T-helper 2 cell treated with Interferon-gamma antibody and Interleukin-4, amounts not matched to agents 5 μg/mL and 100 μg/mL, for 36 hours (primary cell): Measurements from ENCODE around the gene FNDC1.

ENCODE experiments used
- DNase-seq: peaks from one replicate; pipeline ENCODE4 v3.0.0; 2021; ENCODE audit warnings: low spot score
- H3K27ac Mint-ChIP-seq: one replicate; pipeline ENCODE4 v1.8.0; 2021; ENCODE audit warnings: mild to moderate bottlenecking, mixed read lengths
- H3K27me3 Mint-ChIP-seq: one replicate; pipeline ENCODE4 v1.8.0; 2021; ENCODE audit warnings: low read depth, mixed read lengths
- H3K36me3 Mint-ChIP-seq: one replicate; pipeline ENCODE4 v1.8.0; 2021; ENCODE audit warnings: low read depth, mixed read lengths
- H3K4me1 Mint-ChIP-seq: one replicate; pipeline ENCODE4 v1.8.0; 2021; ENCODE audit warnings: low read depth, mixed read lengths
- H3K4me3 Mint-ChIP-seq: one replicate; pipeline ENCODE4 v1.8.0; 2022; ENCODE audit warnings: mild to moderate bottlenecking, moderate library complexity, mixed read lengths
- H3K9me3 Mint-ChIP-seq: one replicate; pipeline ENCODE4 v1.8.0; 2021; ENCODE audit warnings: mixed read lengths

The FNDC1 gene

DNA sequence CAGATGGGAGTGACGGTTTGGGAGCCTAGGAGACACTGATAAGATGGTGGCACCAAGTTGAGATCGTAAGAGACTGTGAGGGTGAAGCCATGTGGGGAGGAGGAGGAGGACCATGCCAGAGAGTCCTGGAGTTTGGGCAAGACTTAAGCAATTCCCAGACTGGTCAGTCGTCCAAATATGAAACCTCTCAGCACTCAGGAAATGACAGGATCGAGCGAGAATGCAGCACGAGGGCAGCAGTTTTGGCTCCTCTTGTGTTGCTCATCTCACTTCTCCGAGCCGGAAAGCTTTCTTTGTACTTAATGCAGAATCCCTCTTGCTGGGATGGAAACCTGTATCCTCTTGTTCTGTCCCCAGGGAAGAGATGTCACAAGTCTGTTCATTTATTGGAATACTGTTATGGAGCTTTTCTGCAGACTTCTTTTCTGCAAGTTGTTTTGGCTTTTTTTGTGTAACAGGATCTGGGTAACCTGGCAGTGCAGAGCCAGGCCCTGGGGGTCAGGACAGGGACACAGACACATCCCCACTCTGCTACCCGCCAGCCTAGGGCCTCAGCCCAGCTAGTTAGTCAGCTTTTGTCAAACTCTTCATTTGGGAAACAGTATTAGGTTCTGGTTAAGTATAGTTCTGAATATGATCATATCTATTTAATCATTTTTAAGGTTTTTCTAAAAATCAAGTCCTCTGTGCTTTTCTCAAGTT, 34.3 kb downstream of the FNDC1 start:
- H3K36me3 Mint-ChIP-seq, result no peaks in the 10 kb centered on the region
- H3K9me3 Mint-ChIP-seq, result no peaks in the 10 kb centered on the region
- H3K27ac Mint-ChIP-seq, result no peak overlapping the region
- no peak overlapping the region for H3K4me3 Mint-ChIP-seq
- no peaks in the 10 kb centered on the region for H3K4me1 Mint-ChIP-seq
- peaks cover 7% of the 10 kb centered on the region for H3K27me3 Mint-ChIP-seq
- DNase-seq, result no peak

DNA sequence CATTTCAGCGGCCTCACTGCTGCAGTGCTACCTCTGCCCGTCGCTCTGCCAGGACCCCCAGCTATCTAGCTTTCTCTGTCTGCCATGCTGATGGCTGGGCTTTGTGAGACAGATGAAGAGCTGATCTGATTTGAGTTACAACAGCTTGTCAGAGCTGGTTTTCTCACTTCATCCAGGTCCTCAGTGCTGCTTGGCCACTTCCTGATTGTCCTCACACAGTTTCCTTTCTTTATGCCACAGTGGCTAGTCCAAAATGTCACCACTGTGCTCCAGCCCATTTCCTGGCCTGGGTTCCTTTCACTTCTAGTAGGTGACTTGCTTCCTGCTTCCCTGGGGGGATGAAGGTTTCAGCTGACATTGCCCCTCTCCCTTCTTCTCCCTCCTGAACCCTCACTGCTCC, 35.4 kb downstream of the FNDC1 start:
- H3K27ac Mint-ChIP-seq, result no peak overlapping the region
- H3K4me3 Mint-ChIP-seq, result no peak overlapping the region

DNA sequence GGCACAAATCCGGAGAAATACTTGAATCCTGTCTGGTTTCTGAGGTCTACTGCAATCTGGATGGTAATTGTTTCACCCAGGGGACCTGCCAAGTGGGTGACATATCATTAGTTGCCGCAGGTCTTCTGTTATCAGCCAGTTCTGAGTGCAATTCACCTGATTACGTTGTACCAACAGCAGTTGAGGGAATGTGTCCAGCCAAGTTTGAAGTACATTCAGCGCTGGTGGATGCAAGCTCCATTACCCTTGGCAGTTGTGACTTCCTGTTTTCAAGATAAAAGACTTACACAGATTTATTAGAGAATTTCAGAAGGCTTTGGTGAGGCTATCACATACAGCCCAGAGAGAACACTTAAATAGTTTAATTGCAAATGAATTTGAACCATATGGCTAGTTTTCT, 42.8 kb downstream of the FNDC1 start:
- H3K4me3 Mint-ChIP-seq, result no peak overlapping the region

More for the DNA sequence above, 35.4 kb downstream of the FNDC1 start:
- no peak for DNase-seq
- H3K36me3 Mint-ChIP-seq, result no peaks in the 10 kb centered on the region
- no peaks in the 10 kb centered on the region for H3K4me1 Mint-ChIP-seq
- peaks cover 7% of the 10 kb centered on the region for H3K27me3 Mint-ChIP-seq
- H3K9me3 Mint-ChIP-seq, result no peaks in the 10 kb centered on the region

DNA sequence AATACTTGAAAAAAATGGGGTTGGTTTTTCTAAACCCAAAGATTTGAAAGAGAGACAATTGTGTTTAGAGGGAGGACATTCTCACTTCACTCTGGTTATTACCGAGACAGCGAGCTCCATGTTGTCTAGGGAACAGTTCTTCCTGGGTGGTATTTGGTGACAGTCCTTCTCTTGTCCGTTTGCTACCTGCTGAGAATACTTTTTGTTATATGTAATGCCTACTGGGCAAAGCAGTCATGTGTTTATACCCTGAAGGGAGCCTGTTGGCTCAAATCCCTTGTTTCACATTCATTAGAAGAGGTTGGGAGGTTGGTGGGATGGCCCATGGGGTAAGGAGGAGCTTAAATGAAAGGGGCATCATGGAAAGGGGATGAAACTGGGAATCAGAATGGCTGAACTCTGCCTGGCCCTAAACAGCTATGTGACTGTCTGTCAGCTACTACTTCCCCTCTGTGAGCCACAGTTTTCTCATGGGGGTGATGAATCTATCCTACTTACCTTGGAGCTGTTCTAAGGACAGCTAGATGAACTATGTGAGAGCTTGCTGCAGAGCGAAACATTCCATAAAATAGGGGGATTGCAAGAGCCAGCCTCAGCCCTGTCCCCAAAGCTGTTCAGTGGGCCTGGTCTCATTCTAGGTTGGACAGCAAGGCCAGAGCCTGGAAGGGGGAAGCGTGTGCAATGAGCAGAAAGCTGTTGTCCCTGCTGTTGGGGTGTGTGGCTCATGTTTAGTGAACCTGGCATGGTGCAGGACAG, 43.5 kb downstream of the FNDC1 start:
- no peaks in the 10 kb centered on the region for H3K9me3 Mint-ChIP-seq
- H3K27ac Mint-ChIP-seq, result no peak overlapping the region
- no peak overlapping the region for H3K4me3 Mint-ChIP-seq
- H3K36me3 Mint-ChIP-seq, result no peaks in the 10 kb centered on the region
- no peaks in the 10 kb centered on the region for H3K4me1 Mint-ChIP-seq
- H3K27me3 Mint-ChIP-seq, result peaks cover 5% of the 10 kb centered on the region
- DNase-seq, result no peak

More for the DNA sequence above, 42.8 kb downstream of the FNDC1 start:
- Mint-ChIP-seq H3K36me3 (no peaks in the 10 kb centered on the region), H3K4me1 (no peaks in the 10 kb centered on the region), H3K27ac (no peak overlapping the region), H3K27me3 (peaks cover 5% of the 10 kb centered on the region), H3K9me3 (no peaks in the 10 kb centered on the region)
- no peak for DNase-seq

DNA sequence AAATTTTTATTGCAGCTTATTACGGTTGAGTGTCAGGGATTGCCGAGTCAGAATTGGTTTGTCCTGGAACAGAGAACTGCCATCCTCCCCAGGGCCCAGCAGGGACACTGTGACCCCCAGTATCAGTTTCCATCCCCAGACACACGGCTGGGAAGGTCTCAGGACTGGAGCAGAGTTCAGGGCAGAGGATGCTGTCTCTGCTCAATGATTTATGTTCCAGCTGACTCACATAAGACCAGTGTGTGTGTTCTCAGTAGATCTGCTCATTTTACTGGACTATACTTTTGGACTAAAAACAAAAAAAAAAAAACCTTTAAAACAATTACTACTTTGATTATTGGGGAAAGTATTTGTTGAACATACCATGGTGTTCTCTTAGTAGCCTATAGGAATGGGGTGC, 44.2 kb downstream of the FNDC1 start:
- peaks cover 5% of the 10 kb centered on the region for H3K27me3 Mint-ChIP-seq
- no peak overlapping the region for H3K27ac Mint-ChIP-seq
- no peaks in the 10 kb centered on the region for H3K4me1 Mint-ChIP-seq
- H3K4me3 Mint-ChIP-seq, result no peak overlapping the region
- no peak for DNase-seq
- no peaks in the 10 kb centered on the region for H3K9me3 Mint-ChIP-seq
- H3K36me3 Mint-ChIP-seq, result no peaks in the 10 kb centered on the region

DNA sequence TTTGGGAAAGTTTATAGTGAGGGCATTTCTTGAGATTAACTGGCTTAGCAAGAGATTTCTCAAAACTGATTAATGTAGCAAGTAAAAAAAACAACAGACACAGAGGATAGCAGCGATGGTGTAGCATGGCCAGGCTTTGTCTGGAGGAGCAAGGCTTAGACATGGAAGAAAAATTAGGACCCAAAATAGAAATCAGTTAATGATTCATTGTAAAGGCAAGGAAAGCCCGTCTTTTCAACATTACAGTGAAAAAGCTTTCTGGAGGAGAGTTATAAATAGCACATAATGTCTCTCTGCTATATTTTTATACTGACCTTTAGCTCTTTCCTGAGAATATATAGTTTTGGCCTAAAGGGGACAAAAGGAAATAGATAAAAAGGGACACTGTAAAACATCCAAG, 45.1 kb downstream of the FNDC1 start:
- Mint-ChIP-seq H3K27ac (no peak overlapping the region), H3K27me3 (peaks cover 5% of the 10 kb centered on the region), H3K36me3 (no peaks in the 10 kb centered on the region), H3K4me3 (no peak overlapping the region), H3K4me1 (no peaks in the 10 kb centered on the region), H3K9me3 (no peaks in the 10 kb centered on the region)
- no peak for DNase-seq

DNA sequence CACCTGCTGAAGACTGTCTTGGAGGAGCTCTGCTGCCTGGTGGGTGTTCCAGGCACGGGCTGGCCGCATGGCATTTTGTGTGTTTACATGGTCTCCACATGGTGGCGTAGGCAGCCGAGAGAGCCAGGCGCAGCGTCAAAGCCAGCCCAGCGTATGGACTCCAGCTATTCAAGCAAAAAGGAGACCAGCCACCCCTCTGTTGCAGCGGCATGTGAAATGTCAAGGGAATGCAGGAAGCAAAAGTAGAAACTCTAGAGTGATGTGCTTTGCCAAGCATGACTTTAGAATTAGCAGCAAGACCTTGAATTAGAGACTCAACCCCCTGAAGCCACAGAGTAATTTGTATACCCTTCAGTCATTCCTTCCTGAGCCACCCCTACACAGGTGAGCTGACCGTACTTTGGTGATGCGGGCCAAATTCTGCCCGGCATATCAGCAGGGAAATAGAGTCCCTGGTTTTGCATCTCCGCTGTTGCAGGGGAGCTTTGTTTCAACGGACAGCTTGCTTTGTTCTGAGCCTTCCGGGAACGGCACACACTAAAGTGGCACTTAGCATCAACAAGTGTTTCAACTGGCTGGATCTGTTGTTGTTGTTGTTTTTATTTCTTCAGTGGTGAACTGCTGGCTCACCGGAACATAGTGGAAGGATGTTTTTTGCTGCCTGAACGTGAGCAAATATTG, 48.5 kb downstream of the FNDC1 start:
- DNase-seq, result no peak
- no peaks in the 10 kb centered on the region for H3K9me3 Mint-ChIP-seq
- no peak overlapping the region for H3K4me3 Mint-ChIP-seq
- H3K4me1 Mint-ChIP-seq, result peaks cover 1% of the 10 kb centered on the region
- H3K27me3 Mint-ChIP-seq, result peaks cover 16% of the 10 kb centered on the region
- no peaks in the 10 kb centered on the region for H3K36me3 Mint-ChIP-seq
- H3K27ac Mint-ChIP-seq, result no peak overlapping the region

DNA sequence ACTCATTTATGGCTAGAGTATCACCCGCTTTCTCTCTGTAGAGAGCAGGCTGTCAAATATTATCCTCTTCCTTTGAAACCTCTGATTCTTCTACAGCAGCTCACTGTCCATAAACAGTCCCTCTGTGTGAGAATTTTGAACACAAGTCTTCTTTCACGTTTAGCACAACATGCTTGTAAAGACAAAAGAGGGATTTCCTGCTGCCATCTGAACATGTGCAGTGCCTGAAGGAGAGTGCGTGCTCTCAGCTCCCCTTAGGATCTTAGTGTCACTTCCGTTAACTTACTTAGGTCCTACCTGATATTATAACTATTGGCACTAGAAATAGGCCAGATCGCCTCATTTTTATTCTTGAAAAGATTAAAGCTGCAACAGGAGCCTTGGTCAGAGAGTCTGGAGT, 50.9 kb downstream of the FNDC1 start:
- Mint-ChIP-seq H3K27ac (no peak overlapping the region), H3K27me3 (peaks cover 23% of the 10 kb centered on the region), H3K4me3 (no peak overlapping the region), H3K9me3 (no peaks in the 10 kb centered on the region), H3K36me3 (no peaks in the 10 kb centered on the region), H3K4me1 (peaks cover 1% of the 10 kb centered on the region)
- DNase-seq, result no peak

DNA sequence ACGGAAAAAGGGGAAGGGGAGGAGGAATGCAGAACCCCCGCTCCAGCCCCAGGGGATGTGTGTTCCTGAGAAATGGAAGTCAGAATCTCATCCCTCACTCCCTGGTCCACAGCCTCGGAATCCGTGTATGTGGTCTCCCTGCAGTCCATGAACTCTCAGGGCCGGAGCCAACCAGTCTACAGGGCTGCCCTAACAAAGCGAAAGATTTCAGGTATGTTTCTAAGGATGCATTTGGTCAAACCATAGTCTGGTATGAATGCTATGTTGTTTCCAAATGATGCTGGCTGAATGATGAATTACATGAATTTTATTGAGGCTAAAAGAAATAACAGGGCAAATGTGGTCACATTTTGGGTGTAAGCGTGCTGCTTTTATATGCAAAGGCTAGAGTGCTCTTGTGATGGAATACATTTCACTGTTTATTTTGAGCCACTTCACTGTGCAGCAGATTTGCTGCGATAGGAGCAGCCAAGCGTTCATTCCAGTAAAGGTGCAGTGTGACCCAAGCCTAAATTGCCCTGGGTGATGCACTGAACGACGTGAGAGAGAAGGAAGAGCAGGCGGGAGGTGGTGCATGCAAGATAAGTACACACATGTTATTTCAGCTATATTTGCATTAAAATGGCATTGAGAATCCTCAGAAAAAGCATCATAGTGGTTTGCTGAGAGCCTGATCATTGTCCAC, 52.4 kb downstream of the FNDC1 start:
- no peaks in the 10 kb centered on the region for H3K9me3 Mint-ChIP-seq
- H3K27me3 Mint-ChIP-seq, result peaks cover 29% of the 10 kb centered on the region
- no peak overlapping the region for H3K4me3 Mint-ChIP-seq
- H3K27ac Mint-ChIP-seq, result no peak overlapping the region
- DNase-seq, result no peak
- peaks cover 1% of the 10 kb centered on the region for H3K4me1 Mint-ChIP-seq
- H3K36me3 Mint-ChIP-seq, result no peaks in the 10 kb centered on the region

DNA sequence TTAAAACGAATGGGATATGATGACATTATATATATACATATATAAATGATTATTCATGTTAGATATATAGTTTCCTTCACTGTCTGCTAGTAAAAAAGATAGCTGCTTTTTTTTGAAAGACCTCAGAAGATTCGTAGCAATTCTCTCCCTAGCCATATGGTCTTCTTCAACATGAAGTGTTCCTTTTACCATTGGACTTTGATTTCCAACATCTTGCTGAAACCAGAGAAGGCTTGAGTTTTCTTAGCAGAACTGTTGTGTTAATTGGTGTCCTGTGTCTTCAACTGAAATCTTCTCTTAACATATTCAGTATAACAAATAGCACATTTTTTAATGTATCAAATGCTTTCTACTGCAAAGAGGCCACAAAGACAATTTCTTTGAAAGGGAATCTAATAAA, 55.3 kb downstream of the FNDC1 start:
- no peak for DNase-seq
- Mint-ChIP-seq H3K4me1 (peaks cover 1% of the 10 kb centered on the region), H3K27me3 (peaks cover 32% of the 10 kb centered on the region), H3K27ac (no peak overlapping the region), H3K9me3 (no peaks in the 10 kb centered on the region), H3K4me3 (no peak overlapping the region), H3K36me3 (no peaks in the 10 kb centered on the region)

DNA sequence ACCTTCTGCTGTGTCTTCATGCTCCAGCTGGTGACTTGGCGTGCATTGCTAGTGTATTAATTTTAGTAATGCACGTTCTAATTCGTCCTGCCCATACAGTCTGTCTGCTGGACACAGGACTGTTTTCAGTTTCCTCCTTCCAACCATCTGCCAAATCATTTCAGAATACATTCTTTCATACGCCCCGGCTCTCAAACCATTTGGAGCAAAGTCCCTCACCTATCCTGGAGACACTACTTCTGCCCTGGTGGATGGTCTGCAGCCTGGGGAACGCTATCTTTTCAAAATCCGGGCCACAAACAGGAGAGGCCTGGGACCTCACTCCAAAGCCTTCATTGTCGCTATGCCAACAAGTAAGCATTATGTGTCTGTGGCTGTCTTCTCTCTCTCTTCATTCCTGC, 60.5 kb downstream of the FNDC1 start:
- no peak overlapping the region for H3K27ac Mint-ChIP-seq
- no peaks in the 10 kb centered on the region for H3K9me3 Mint-ChIP-seq

DNA sequence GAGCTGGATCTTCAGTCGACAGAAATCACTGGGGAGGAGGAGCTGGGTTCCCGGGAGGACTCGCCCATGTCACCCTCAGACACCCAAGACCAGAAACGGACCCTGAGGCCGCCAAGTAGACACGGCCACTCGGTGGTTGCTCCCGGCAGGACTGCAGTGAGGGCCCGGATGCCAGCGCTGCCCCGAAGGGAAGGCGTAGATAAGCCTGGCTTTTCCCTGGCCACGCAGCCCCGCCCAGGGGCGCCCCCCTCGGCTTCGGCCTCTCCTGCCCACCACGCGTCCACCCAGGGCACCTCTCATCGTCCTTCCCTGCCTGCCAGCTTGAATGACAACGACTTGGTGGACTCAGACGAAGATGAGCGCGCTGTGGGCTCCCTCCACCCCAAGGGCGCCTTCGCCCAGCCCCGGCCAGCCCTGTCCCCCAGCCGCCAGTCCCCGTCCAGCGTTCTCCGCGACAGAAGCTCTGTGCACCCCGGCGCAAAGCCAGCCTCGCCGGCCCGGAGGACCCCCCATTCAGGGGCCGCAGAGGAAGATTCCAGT, 63.0 kb downstream of the FNDC1 start:
- peaks cover 37% of the 10 kb centered on the region for H3K27me3 Mint-ChIP-seq
- H3K4me1 Mint-ChIP-seq, result no peaks in the 10 kb centered on the region

More for the DNA sequence above, 60.5 kb downstream of the FNDC1 start:
- Mint-ChIP-seq H3K4me1 (no peaks in the 10 kb centered on the region), H3K4me3 (no peak overlapping the region), H3K36me3 (no peaks in the 10 kb centered on the region), H3K27me3 (peaks cover 31% of the 10 kb centered on the region)
- no peak for DNase-seq

DNA sequence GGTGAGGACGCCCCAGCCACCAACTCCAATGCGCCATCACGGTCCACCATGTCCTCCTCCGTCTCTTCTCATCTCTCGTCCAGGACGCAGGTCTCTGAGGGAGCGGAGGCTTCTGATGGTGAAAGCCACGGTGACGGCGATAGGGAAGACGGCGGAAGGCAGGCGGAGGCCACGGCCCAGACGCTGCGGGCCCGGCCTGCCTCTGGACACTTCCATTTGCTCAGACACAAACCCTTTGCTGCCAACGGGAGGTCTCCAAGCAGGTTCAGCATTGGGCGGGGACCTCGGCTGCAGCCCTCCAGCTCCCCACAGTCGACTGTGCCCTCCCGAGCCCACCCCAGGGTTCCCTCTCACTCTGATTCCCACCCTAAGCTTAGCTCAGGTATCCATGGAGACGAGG, 63.6 kb downstream of the FNDC1 start:
- Mint-ChIP-seq H3K27me3 (peaks cover 36% of the 10 kb centered on the region), H3K36me3 (no peaks in the 10 kb centered on the region), H3K4me1 (no peaks in the 10 kb centered on the region), H3K9me3 (no peaks in the 10 kb centered on the region), H3K27ac (no peak overlapping the region), H3K4me3 (no peak overlapping the region)
- no peak for DNase-seq

More for the DNA sequence above, 63.0 kb downstream of the FNDC1 start:
- no peak overlapping the region for H3K27ac Mint-ChIP-seq
- no peak for DNase-seq
- no peaks in the 10 kb centered on the region for H3K36me3 Mint-ChIP-seq
- no peak overlapping the region for H3K4me3 Mint-ChIP-seq
- no peaks in the 10 kb centered on the region for H3K9me3 Mint-ChIP-seq
